Body of pancreas (tissue), 4 donors: ENCODE measurements around the gene HDAC6. TPM values are rescaled to one million over a fixed set of nuclear protein-coding genes. Genes with fewer than 3 reads are reported as not detected.

ENCODE experiments used
- ATAC-seq: fragments of 150-250 bp; one replicate; pipeline ENCODE4 v1.9.1; 2016
- DNase-seq, 4 donors: peaks; one replicate each; pipeline ENCODE4 v3.0.0-alpha.2; 2019
- H3K27ac ChIP-seq, 4 donors: fragments of 200-600 bp; sonication (generic); 1 replicate in 3 of 4; 2 replicates in 1 of 4; pipeline versions ENCODE4 v1.5.1 to v1.6.1; 2016 to 2019; ENCODE audit warnings: mild to moderate bottlenecking in 1 of 4, mixed read lengths in 1 of 4, moderate library complexity in 1 of 4
- H3K27me3 ChIP-seq, 2 donors: fragments of 200-600 bp; sonication (generic); one replicate each; pipeline ENCODE4 v1.6.0; 2016; ENCODE audit warnings: mild to moderate bottlenecking in 1 of 2
- H3K36me3 ChIP-seq, 2 donors: fragments of 200-600 bp; sonication (generic); replicated peaks in 1 of 2; 2 replicates each; pipeline ENCODE4 v1.5.1; 2016; ENCODE audit warnings: low read depth in 2 of 2; ENCODE audit not compliant: insufficient read depth in 1 of 2
- H3K4me1 ChIP-seq: fragments of 200-600 bp; sonication (generic); one replicate; pipeline ENCODE4 v1.6.0; 2016
- H3K4me3 ChIP-seq, 2 donors: fragments of 200-600 bp; sonication (generic); 1 replicate in 1 of 2; 2 replicates in 1 of 2; pipeline ENCODE4 v1.5.1; 2016 to 2019
- H3K9me3 ChIP-seq, 3 donors: fragments of 200-600 bp; sonication (generic); 1 replicate in 2 of 3; 2 replicates in 1 of 3; pipeline ENCODE4 v1.5.1; 2016
- CTCF ChIP-seq, 7 experiments: fragments of 450-650 bp in 4 of 7; fragments of 200-600 bp in 3 of 7; sonication (generic) in 3 of 7; IDR thresholded peaks; one replicate each; pipeline ENCODE4 v1.5.1; 2016 to 2019; ENCODE audit warnings: antibody characterized with exemption in 7 of 7
- POLR2A ChIP-seq, 3 donors: fragments of 450-650 bp; IDR thresholded peaks; one replicate each; pipeline ENCODE4 v1.6.1; 2016; ENCODE audit warnings: antibody characterized with exemption in 3 of 3, mild to moderate bottlenecking in 2 of 3
- WGBS, 2 donors: methylation state at CpG; one replicate each; pipeline ENCODE4 v1.1.5; 2017; 5-methylcytosine and 5-hydroxymethylcytosine counted together
- intact Hi-C: fragments of 100-400 bp; cut with DNase I; formaldehyde crosslinking; loops from one replicate; pipeline ENCODE4 v1.15.1; 2023
- total RNA-seq, 2 donors: library from RNA; depleted of rRNA; stranded (reverse); fragments of >200 nt; gene quantifications; one replicate each; pipeline ENCODE4 v1.1.0, GENCODE V29; 2016

Gene HDAC6
- total RNA-seq, 2 donors from 2014 or later = 34.5 to 75.5 TPM

- intact Hi-C loops = no loop called here
- H3K27me3 ChIP-seq = no peaks in the 10 kb centered on the region
- WGBS, 2 donors = 44 to 50% methylated on average over 13 to 45 of the region's 73 CpGs
- no peak overlapping the region for H3K27ac ChIP-seq
- H3K36me3 ChIP-seq = no peaks in the 10 kb centered on the region
- TF ChIP-seq CTCF (IDR thresholded peaks at IDR 0.05) (no peak), POLR2A (IDR thresholded peaks at IDR 0.05) (no peak)
- no peak overlapping the region for H3K4me3 ChIP-seq
- ATAC-seq (no peak), DNase-seq (no peak)
- no peaks in the 10 kb centered on the region for H3K4me1 ChIP-seq
- H3K9me3 ChIP-seq = no peaks in the 10 kb centered on the region
These were observed 25.2 kb downstream of the HDAC6 start for GRCh38 chrX:48826876-48827653.

GRCh38 chrX:48827654-48827968, 25.7 kb downstream of the HDAC6 start:
- 52 to 72% methylated on average over 3 to 4 of the region's 4 CpGs for WGBS, 2 donors
- Histone ChIP-seq H3K36me3 (no peaks in the 10 kb centered on the region), H3K4me1 (no peaks in the 10 kb centered on the region), H3K27me3 (no peaks in the 10 kb centered on the region), H3K4me3 (no peak overlapping the region), H3K27ac (no peak overlapping the region), H3K9me3 (no peaks in the 10 kb centered on the region)
- intact Hi-C loops = no loop called here
- DNase-seq = no peak
- no peak for ATAC-seq
- TF ChIP-seq CTCF (IDR thresholded peaks at IDR 0.05) (no peak), POLR2A (IDR thresholded peaks at IDR 0.05) (no peak)

GRCh38 chrX:48829016-48829735, 27.3 kb downstream of the HDAC6 start:
- intact Hi-C loops = no loop called here
- Histone ChIP-seq H3K27ac (no peak overlapping the region), H3K4me3 (no peak overlapping the region), H3K9me3 (no peaks in the 10 kb centered on the region), H3K36me3 (no peaks in the 10 kb centered on the region), H3K27me3 (no peaks in the 10 kb centered on the region), H3K4me1 (no peaks in the 10 kb centered on the region)
- WGBS, 2 donors = 80 to 89% methylated on average over 4 to 15 of the region's 24 CpGs
- no peak for DNase-seq
- no peak for ATAC-seq
- TF ChIP-seq CTCF (IDR thresholded peaks at IDR 0.05) (no peak), POLR2A (IDR thresholded peaks at IDR 0.05) (no peak)

- WGBS, 2 donors = 3 to 9% methylated on average over 8 to 13 of the region's 58 CpGs
- H3K27ac ChIP-seq = no peak overlapping the region
- H3K4me1 ChIP-seq = no peaks in the 10 kb centered on the region
- intact Hi-C loops = no loop called here
- H3K4me3 ChIP-seq = no peak overlapping the region
- DNase-seq (no peak), ATAC-seq (no peak)
- H3K9me3 ChIP-seq = no peaks in the 10 kb centered on the region
- H3K27me3 ChIP-seq = no peaks in the 10 kb centered on the region
- no peaks in the 10 kb centered on the region for H3K36me3 ChIP-seq
- TF ChIP-seq CTCF (IDR thresholded peaks at IDR 0.05) = no peak
- TF ChIP-seq POLR2A (IDR thresholded peaks at IDR 0.05) = no peak
These were observed 29.5 kb downstream of the HDAC6 start for GRCh38 chrX:48831136-48831908.
